HCT116 (cell line): ENCODE data around the gene PRPF40B. TPM values are rescaled to one million over a fixed set of nuclear protein-coding genes. Genes with fewer than 3 reads are reported as not detected.

Source experiments
- ATAC-seq: fragments of 200-7000 bp; cut with Tn5 transposase; 2 replicates; pipeline ENCODE4 v1.9.1; 2020; ENCODE audit warnings: mild to moderate bottlenecking, moderate library complexity
- BruUV-seq: library from RNA; stranded (reverse); fragments of 400-500 nt; replicated peaks from 2 replicates; lab custom pipeline; 2021; lab: Mats Ljungman, UMichigan
- CTCF ChIA-PET: fragments of 300-600 bp; sonication (Branson Sonifier 250); formaldehyde crosslinking; loops from one replicate; lab custom pipeline; 2021; ENCODE audit warnings: antibody characterized with exemption; lab: Charles Lee
- POLR2A ChIA-PET: fragments of 300-600, 350-600 bp; sonication (Branson Sonifier 250); formaldehyde crosslinking; loops from one replicate; lab custom pipeline; 2021; ENCODE audit warnings: antibody characterized with exemption; lab: Charles Lee
- RAD21 ChIA-PET, 2 experiments: fragments of 300-600 bp; sonication (Branson Sonifier 250); formaldehyde crosslinking; loops; one replicate each; lab custom pipeline; 2023; ENCODE audit warnings: low total read pairs in 2 of 2; ENCODE audit not compliant: uncharacterized antibody in 2 of 2, unreplicated experiment in 2 of 2, low non-redundant PET in 1 of 2; lab: Charles Lee
- DNase-seq: peaks from one replicate; pipeline ENCODE4 v3.0.0-alpha.2; 2010; ENCODE audit warnings: low read depth, low spot score
- H2AFZ ChIP-seq: fragments of 200-600 bp; shearing (Covaris generic), sonication (generic); 2 replicates; pipeline ENCODE4 v1.6.1; 2017; ENCODE audit warnings: low read depth, mixed run types, mixed read lengths, antibody characterized with exemption, low read length; ENCODE audit not compliant: poor library complexity, severe bottlenecking
- H3K27ac ChIP-seq: 2 replicates; pipeline ENCODE4 v1.5.1; 2012; ENCODE audit warnings: low read depth, low read length
- H3K27me3 ChIP-seq: fragments of 200-600 bp; sonication (generic); 2 replicates; pipeline ENCODE4 v1.6.1; 2016; ENCODE audit warnings: mixed run types, low read length, mixed read lengths; ENCODE audit not compliant: insufficient read depth
- H3K36me3 ChIP-seq, 2 experiments: fragments of 200-500 bp in 1 of 2; fragments of 200-600 bp in 1 of 2; sonication (Bioruptor generic) in 1 of 2; sonication (generic) in 1 of 2; 2 replicates each; pipeline versions ENCODE4 v1.5.1 to v1.6.1; 2014 to 2016; ENCODE audit warnings: low read length in 2 of 2, inconsistent platforms in 1 of 2, mixed read lengths in 1 of 2, mixed run types in 1 of 2; ENCODE audit not compliant: insufficient read depth in 2 of 2, control insufficient read depth in 1 of 2
- H3K4me1 ChIP-seq, 2 experiments: fragments of 200-600 bp in 1 of 2; sonication (generic) in 1 of 2; 2 replicates each; pipeline versions ENCODE4 v1.5.1 to v1.6.1; 2012 to 2017; ENCODE audit warnings: low read length in 2 of 2, inconsistent platforms in 1 of 2, mild to moderate bottlenecking in 1 of 2, mixed read lengths in 1 of 2, mixed run types in 1 of 2, moderate library complexity in 1 of 2; ENCODE audit not compliant: insufficient read depth in 2 of 2, control insufficient read depth in 1 of 2
- H3K4me2 ChIP-seq: fragments of 200-600 bp; sonication (generic); 2 replicates; pipeline ENCODE4 v1.6.1; 2017; ENCODE audit warnings: mixed run types, low read length, mixed read lengths
- H3K4me3 ChIP-seq, 2 experiments: fragments of 200-600 bp in 1 of 2; sonication (generic) in 1 of 2; replicated peaks in 1 of 2; 2 replicates each; pipeline ENCODE4 v1.5.1; 2011 to 2016; ENCODE audit warnings: low read length in 2 of 2, control low read depth in 1 of 2, low read depth in 1 of 2, mild to moderate bottlenecking in 1 of 2, mixed read lengths in 1 of 2, mixed run types in 1 of 2
- H3K79me2 ChIP-seq: fragments of 200-600 bp; sonication (generic); 2 replicates; pipeline ENCODE4 v1.6.1; 2017; ENCODE audit warnings: mild to moderate bottlenecking, mixed run types, low read length, moderate library complexity, mixed read lengths; ENCODE audit not compliant: insufficient read depth
- H3K9ac ChIP-seq: fragments of 200-600 bp; sonication (generic); 2 replicates; pipeline ENCODE4 v1.6.1; 2016; ENCODE audit warnings: low read length, mixed read lengths
- H3K9me2 ChIP-seq: fragments of 200-600 bp; sonication (generic), shearing (Covaris generic); 2 replicates; pipeline ENCODE4 v1.6.1; 2017; ENCODE audit warnings: mixed run types, mild to moderate bottlenecking, moderate library complexity; ENCODE audit not compliant: insufficient read depth
- H3K9me3 ChIP-seq, 2 experiments: fragments of 200-500 bp in 1 of 2; fragments of 200-600 bp in 1 of 2; sonication (Bioruptor generic) in 1 of 2; sonication (generic) in 1 of 2; 2 replicates each; pipeline ENCODE4 v1.6.1; 2014 to 2017; ENCODE audit warnings: low read length in 2 of 2, mixed read lengths in 2 of 2, inconsistent platforms in 1 of 2, low read depth in 1 of 2, mild to moderate bottlenecking in 1 of 2, mixed run types in 1 of 2, moderate library complexity in 1 of 2; ENCODE audit not compliant: control insufficient read depth in 1 of 2, insufficient read depth in 1 of 2
- H4K20me1 ChIP-seq: fragments of 200-600 bp; sonication (generic), shearing (Covaris generic); 2 replicates; pipeline ENCODE4 v1.6.1; 2017; ENCODE audit warnings: mixed run types, mild to moderate bottlenecking, moderate library complexity; ENCODE audit not compliant: insufficient read depth
- CBX3 ChIP-seq: IDR thresholded peaks from 2 replicates; pipeline ENCODE4 v1.6.1; 2012; ENCODE audit warnings: low read depth
- CEBPB ChIP-seq: IDR thresholded peaks from 2 replicates; pipeline ENCODE4 v1.6.1; 2012; ENCODE audit warnings: low read depth
- CTCF ChIP-seq, 3 experiments: fragments of 200-600 bp in 1 of 3; sonication (generic) in 1 of 3; IDR thresholded peaks in 2 of 3; conservative IDR thresholded peaks in 1 of 3; 2 replicates each; pipeline ENCODE4 v1.5.1; 2012 to 2017; ENCODE audit warnings: low read depth in 2 of 3, low read length in 2 of 3, antibody characterized with exemption in 1 of 3, borderline replicate concordance in 1 of 3, control low read depth in 1 of 3, mild to moderate bottlenecking in 1 of 3, mixed read lengths in 1 of 3, mixed run types in 1 of 3, moderate library complexity in 1 of 3; ENCODE audit not compliant: insufficient read depth in 1 of 3
- EZH2phosphoT487 ChIP-seq: fragments of 200-600 bp; IDR thresholded peaks from 2 replicates; pipeline ENCODE4 v1.6.1; 2018; ENCODE audit warnings: antibody characterized with exemption, borderline replicate concordance
- FOSL1 ChIP-seq: IDR thresholded peaks from 2 replicates; pipeline ENCODE4 v1.6.1; 2012; ENCODE audit warnings: low read depth
- JUND ChIP-seq: IDR thresholded peaks from 2 replicates; pipeline ENCODE4 v1.6.1; 2012
- POLR2A ChIP-seq: IDR thresholded peaks from 2 replicates; pipeline ENCODE4 v1.7.0; 2011; ENCODE audit warnings: borderline replicate concordance; ENCODE audit not compliant: insufficient read depth, insufficient read length; ENCODE audit errors: extremely low read depth
- RAD21 ChIP-seq: IDR thresholded peaks from 2 replicates; pipeline ENCODE4 v1.6.1; 2012; ENCODE audit warnings: low read depth, mild to moderate bottlenecking
- SIN3A ChIP-seq: IDR thresholded peaks from 2 replicates; pipeline ENCODE4 v1.6.1; 2012; ENCODE audit warnings: low read depth
- SP1 ChIP-seq: IDR thresholded peaks from 2 replicates; pipeline ENCODE4 v1.6.1; 2012; ENCODE audit warnings: low read depth
- SRF ChIP-seq: IDR thresholded peaks from 2 replicates; pipeline ENCODE4 v1.6.1; 2012; ENCODE audit warnings: low read depth
- ZBTB33 ChIP-seq: IDR thresholded peaks from 2 replicates; pipeline ENCODE4 v1.6.1; 2011; ENCODE audit warnings: mild to moderate bottlenecking, low read length, moderate library complexity; ENCODE audit not compliant: insufficient replicate concordance; ENCODE audit errors: extremely low read depth
- ZNF274 ChIP-seq: fragments of 200-500 bp; sonication (Bioruptor generic); IDR thresholded peaks from 2 replicates; pipeline ENCODE4 v1.6.1; 2014; ENCODE audit warnings: mild to moderate bottlenecking, low read depth, low read length, inconsistent platforms
- intact Hi-C: fragments of 100-400 bp; cut with micrococcal nuclease; formaldehyde crosslinking; loops from 2 replicates; pipeline ENCODE4 v1.10.0; 2022
- total RNA-seq: library from RNA; stranded (reverse); gene quantifications from one replicate; pipeline ENCODE4 v1.2.1, GENCODE V29; 2021; ENCODE audit not compliant: unreplicated experiment
- TF ChIP-seq, protein P1 (sequence below): IDR thresholded peaks from 2 replicates; pipeline ENCODE4 v1.6.1; 2012
- TF ChIP-seq, protein P2 (sequence below): IDR thresholded peaks from 2 replicates; pipeline ENCODE4 v1.6.1; 2012; ENCODE audit warnings: low read depth

The PRPF40B gene
- total RNA-seq, 1 experiment from 2014 or later = 29.0 TPM

- ChIA-PET CTCF (no interaction called here), RAD21 (no interaction called here), POLR2A (no interaction called here)
- DNase-seq (no peak), ATAC-seq (peak; percentile 44; the same call in 1 of the 2 replicates)
- no peaks in the 10 kb centered on the region for H3K9me2 ChIP-seq
- no peaks in the 10 kb centered on the region for H3K79me2 ChIP-seq
- no peaks in the 10 kb centered on the region for H3K27me3 ChIP-seq
- H3K4me1 ChIP-seq = no peaks in the 10 kb centered on the region
- TF ChIP-seq JUND (no peak), CTCF (IDR thresholded peaks at IDR 0.05 in 2 of 3, conservative IDR thresholded peaks at IDR 0.05 in 1 of 3; ENCODE audit: borderline replicate concordance in 1 of 3, insufficient read depth in 1 of 3, low read depth in 2 of 3, low read length in 2 of 3) (no peak), POLR2A (no peak), RAD21 (no peak), SP1 (no peak), ZBTB33 (no peak), CEBPB (no peak), CBX3 (no peak), ZNF274 (no peak), SRF (no peak), FOSL1 (no peak), SIN3A (no peak), EZH2phosphoT487 (no peak)
- TF ChIP-seq, protein P1, sequence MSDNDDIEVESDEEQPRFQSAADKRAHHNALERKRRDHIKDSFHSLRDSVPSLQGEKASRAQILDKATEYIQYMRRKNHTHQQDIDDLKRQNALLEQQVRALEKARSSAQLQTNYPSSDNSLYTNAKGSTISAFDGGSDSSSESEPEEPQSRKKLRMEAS = no peak
- TF ChIP-seq, protein P2, sequence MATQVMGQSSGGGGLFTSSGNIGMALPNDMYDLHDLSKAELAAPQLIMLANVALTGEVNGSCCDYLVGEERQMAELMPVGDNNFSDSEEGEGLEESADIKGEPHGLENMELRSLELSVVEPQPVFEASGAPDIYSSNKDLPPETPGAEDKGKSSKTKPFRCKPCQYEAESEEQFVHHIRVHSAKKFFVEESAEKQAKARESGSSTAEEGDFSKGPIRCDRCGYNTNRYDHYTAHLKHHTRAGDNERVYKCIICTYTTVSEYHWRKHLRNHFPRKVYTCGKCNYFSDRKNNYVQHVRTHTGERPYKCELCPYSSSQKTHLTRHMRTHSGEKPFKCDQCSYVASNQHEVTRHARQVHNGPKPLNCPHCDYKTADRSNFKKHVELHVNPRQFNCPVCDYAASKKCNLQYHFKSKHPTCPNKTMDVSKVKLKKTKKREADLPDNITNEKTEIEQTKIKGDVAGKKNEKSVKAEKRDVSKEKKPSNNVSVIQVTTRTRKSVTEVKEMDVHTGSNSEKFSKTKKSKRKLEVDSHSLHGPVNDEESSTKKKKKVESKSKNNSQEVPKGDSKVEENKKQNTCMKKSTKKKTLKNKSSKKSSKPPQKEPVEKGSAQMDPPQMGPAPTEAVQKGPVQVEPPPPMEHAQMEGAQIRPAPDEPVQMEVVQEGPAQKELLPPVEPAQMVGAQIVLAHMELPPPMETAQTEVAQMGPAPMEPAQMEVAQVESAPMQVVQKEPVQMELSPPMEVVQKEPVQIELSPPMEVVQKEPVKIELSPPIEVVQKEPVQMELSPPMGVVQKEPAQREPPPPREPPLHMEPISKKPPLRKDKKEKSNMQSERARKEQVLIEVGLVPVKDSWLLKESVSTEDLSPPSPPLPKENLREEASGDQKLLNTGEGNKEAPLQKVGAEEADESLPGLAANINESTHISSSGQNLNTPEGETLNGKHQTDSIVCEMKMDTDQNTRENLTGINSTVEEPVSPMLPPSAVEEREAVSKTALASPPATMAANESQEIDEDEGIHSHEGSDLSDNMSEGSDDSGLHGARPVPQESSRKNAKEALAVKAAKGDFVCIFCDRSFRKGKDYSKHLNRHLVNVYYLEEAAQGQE = no peak
- H2AFZ ChIP-seq = no peak overlapping the region
- H3K9me3 ChIP-seq = no peaks in the 10 kb centered on the region
- no peak overlapping the region for H3K27ac ChIP-seq
- intact Hi-C loops = no loop called here
- H4K20me1 ChIP-seq = no peaks in the 10 kb centered on the region
- H3K4me2 ChIP-seq = no peak overlapping the region
- no TSS peak for BruUV-seq
- H3K9ac ChIP-seq = no peak overlapping the region
- H3K36me3 ChIP-seq = no peaks in the 10 kb centered on the region; a peak in 1 of 4 replicates
- H3K4me3 ChIP-seq = no peak overlapping the region
Measured at GRCh38 chr12:49588721-49589516, 34.4 kb upstream of the PRPF40B start.
